GM18526 (cell line): Measurements from ENCODE around the gene SORBS1.

ENCODE experiments used
- POLR2A ChIP-seq: IDR thresholded peaks from 3 replicates; pipeline ENCODE4 v1.6.1; 2011; ENCODE audit not compliant: insufficient read length; ENCODE audit errors: extremely low read depth

Gene SORBS1

DNA sequence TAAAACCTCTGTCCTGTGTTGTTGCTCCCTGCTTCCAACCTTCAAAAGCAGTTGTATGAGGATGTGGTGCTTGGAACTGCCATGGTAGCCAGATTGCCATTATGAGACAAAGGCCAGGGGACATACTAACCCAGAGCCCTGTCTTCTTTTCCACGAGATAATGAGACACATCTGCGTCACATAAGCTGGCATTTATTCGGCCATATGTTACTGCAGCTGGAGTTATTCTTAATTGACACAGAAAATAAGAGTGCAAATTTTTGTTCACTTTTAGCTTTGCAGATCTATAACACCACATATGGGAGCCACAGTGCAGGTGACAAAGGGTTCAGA is 254.9 kb downstream of the SORBS1 start:
- TF ChIP-seq POLR2A, result no peak

DNA sequence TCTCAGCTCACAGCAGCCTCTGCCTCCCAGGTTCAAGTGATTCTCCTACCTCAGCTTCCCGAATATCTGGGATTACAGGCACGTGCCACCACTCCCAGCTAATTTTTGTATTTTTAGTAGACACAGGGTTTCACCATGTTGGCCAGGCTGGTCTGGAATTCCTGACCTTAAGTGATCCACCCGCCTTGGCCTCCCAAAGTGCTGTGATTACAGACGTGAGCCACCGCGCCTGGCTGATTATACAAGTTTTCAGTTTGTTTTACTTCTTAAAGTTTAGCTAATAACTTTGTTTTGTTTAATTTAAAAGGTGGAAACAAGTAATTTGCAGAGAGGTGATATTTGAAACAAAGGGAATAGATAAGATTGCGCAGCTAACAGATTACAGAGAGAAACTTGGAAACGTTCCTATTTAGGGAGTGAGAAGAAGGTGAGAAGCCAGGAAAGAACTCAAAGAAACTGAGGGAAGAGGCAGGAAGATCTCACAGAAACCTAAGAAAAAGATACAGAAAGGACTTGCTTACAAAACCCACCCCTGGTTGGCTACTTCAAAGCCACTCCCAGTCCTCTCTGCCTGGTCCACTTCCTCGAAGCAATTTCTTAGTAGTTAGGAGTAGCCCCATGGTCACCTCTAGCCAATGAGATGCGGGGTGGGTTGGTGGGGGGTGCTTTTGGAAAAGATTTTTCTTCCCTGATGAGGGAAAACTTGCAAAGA is 255.4 kb downstream of the SORBS1 start:
- TF ChIP-seq POLR2A, result no peak

DNA sequence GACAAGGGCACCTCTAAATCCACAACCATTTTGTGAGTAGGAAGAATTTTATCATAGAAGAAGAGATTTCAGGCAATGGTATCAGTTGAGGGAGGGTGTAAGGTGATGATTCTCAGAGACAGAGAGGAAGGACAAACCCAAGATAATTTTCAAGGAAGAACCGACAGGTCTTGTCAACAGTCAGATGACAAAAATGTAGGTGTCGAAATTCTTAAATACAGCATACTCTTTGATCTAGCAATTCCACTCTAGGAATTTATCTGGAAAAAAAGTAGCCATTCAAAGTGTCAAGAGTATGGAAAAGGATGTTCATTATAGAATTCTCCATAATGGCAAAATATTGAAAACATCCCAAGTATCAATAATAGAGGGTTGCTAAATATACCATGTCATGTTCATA is 256.2 kb downstream of the SORBS1 start:
- TF ChIP-seq POLR2A, result no peak

DNA sequence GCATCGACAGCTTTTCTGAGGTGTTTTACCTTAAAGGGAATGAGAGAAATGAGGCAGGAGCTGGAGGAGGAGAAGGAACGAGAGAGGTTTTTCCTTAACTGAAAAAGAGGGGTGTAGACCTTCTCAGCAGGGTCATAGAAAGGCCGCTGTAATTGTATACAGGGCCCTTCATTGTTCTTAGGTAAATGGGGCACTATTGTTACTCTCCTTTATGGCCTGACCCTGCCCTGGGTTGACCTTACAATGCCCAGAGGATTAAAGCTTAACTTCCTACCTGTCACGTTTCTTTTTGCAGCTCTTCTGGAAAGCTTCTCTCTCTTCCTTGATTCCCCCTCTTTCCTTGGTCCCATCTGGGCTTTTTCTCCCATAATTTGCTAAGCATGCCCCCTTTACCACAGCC is 256.7 kb downstream of the SORBS1 start:
- TF ChIP-seq POLR2A, result no peak

DNA sequence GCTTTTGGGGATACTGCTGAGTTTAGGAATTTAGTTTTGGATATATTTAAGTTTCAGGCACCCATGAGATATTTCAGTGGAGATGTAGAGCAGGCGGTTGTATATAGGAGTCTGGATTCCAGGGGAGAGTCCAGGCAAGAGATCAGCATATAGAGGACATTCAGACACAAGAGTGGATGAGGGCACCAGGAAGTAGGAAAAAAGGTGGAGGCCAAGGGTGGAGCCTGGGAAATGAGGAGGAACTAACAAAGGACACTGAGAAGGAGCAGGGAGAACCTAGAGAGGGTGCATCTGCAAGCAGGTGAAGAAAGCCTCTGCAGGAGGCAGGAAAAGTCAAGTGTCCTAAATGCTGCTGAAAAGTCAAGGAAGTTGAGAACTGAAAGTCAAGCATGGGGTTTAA is 257.2 kb downstream of the SORBS1 start:
- no peak for TF ChIP-seq POLR2A

DNA sequence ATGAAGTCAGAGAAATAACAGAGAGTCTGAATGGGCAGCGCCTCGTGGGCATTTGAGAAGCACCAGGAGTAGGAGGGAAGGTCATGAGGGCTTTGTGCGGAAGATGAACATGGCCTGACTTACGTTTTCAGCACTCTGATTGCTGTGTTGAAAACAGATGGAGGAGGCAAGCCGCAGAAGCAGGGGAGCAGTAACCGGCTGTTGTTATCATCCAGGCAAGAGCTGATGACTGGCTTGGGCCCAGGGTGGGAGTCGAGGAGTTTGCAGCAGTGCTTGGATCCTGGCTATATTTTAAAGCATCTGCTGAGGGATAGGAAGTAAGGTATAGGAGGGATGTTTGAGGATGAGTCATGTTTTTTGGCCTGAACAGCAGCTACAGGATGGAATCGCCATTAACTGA is 257.6 kb downstream of the SORBS1 start:
- TF ChIP-seq POLR2A, result no peak

DNA sequence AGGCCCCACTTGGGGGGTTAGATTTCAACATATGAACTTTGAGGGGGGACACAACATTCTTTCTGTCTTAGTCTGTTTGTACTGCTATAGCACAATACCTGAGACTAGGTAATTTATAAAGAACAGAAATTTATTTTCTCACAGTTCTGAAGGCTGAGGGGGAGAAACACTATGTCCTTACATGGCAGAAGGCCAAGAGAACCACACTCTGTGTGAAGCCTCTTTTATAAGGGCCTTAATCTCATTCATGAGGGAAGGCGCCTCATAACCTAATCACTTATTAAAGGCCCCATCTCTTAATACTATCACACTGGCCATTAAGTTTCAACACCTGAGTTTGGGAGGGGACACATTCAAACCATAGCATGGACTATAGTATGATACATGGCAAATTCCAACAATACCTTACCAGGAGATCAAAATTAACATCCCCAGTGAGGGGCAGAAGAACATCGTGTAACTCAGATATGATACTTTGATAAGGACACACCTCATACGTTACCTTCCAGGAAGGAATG is 261.1 kb downstream of the SORBS1 start:
- TF ChIP-seq POLR2A, result no peak

DNA sequence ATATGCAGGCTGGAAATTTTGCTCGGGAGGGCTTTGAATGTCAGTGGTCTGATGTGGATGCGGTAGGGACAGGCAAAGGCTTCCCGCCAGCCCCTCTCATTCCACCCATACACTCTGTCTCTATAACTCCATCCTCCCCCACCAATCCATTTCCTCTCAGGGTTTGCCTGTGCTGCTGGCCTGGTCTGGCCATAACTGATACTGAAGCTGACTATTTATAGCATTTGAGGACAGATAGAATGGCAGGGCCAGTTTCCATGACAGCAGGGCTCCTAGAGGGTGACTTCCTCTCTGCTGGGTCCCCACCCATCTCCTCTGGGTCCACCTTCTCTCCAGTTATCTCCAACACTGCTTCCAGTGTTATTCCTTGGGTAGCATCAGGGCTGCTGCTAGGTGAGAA is 263.8 kb downstream of the SORBS1 start:
- TF ChIP-seq POLR2A, result no peak

DNA sequence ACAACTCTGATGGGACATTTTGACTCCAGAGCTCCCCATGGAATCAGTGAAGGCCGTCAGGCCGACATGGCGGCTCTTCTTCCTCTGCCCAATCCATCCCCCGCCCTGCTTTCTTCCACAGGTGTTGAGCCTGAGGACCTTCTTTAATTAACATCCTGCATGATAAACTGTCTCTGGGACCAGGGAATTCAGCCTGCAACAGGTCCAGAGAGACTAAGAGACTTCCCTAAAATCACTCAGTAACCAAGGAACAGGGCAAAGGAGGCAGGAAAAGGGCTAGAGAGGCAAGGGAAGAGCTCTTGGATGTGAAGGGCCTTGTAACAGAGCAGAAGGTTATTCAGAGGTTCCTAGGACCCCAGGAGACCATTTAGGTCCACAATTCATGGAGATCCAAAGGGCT is 264.4 kb downstream of the SORBS1 start:
- no peak for TF ChIP-seq POLR2A

DNA sequence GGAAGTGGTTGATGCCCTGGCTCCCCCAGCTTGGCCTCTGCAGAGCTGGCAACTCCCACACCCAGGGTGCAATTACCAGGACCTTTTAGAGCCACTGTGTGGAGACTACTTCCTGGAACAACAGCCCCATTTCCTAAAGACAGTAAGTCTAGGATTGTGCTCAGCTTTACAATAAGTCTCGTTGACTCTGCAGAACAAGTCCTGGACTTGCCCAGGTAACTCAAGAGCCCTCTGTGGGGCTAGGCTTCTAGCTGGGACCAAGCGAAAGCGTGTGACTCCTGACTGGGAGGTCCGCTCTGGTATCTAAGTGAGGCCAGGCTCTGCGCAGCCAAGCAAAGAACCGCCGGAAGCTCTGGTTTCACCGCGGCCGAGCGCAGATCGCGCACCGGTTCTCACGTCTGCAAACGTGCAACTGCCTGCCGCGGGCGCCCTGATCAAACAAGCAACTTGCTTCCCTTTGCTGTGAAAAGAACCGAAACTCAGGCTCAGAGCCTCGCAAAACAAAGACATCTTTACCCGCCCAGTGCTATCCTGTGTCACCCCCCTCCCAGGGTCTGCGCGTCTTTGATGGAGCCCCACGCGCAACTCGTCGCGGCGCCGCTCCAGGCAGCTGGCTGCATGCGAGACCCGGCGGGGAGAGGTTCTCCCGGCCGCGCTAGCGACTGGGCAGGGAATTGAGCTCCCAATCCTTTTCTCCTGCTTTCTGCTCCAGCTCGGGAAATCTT is 266.0 kb downstream of the SORBS1 start:
- TF ChIP-seq POLR2A, result peak; percentile 74

DNA sequence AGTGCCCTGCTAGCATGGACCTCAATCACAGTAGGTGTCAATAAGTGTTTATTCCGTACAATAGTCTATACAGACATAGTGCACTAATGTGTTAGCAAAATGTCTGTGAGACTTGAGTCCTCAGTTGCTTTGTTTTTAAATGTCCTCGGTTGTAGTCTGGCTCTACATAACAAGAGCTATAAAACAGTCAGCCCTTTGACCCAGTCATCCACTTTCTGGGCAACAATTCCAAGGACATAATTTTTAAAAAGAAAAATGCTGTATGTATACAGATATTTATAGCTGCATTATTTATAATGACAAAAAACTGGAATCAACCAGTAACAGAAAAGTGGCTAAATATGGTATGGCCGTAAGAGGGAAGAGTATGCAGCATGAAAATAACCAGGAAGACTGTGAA is 267.5 kb downstream of the SORBS1 start:
- TF ChIP-seq POLR2A, result no peak

DNA sequence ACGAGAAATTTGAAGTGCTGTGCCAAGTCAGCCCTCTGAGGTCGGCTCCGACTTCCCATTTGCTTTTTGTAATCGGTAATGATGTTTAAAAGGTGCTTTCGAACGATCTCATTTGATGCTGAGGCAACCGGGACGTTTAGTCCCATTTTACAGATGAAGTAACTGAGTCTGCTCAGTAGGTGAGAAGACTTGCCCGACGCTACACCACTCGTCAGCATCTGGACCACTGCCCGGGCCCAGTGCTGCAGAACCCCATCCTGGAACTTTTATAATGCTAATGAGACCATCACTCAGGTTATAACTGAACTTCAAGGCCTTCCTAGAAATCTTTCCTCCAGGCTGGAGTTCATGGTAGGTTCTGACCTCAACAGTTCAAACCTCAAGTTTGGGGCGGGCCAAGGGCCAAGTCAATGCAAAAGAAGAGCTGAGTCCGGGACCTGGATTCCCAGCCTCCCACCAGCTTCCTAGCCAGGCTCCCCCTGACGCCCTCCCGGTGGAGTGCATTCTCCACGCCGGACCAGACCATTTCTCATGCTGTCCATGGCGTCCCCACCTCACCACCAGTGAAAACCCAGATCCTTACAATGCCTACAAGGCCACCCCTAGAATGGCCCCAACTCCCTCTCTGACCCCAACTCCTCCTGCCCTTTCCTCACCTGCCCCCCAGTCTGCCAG is 269.7 kb downstream of the SORBS1 start:
- no peak for TF ChIP-seq POLR2A

DNA sequence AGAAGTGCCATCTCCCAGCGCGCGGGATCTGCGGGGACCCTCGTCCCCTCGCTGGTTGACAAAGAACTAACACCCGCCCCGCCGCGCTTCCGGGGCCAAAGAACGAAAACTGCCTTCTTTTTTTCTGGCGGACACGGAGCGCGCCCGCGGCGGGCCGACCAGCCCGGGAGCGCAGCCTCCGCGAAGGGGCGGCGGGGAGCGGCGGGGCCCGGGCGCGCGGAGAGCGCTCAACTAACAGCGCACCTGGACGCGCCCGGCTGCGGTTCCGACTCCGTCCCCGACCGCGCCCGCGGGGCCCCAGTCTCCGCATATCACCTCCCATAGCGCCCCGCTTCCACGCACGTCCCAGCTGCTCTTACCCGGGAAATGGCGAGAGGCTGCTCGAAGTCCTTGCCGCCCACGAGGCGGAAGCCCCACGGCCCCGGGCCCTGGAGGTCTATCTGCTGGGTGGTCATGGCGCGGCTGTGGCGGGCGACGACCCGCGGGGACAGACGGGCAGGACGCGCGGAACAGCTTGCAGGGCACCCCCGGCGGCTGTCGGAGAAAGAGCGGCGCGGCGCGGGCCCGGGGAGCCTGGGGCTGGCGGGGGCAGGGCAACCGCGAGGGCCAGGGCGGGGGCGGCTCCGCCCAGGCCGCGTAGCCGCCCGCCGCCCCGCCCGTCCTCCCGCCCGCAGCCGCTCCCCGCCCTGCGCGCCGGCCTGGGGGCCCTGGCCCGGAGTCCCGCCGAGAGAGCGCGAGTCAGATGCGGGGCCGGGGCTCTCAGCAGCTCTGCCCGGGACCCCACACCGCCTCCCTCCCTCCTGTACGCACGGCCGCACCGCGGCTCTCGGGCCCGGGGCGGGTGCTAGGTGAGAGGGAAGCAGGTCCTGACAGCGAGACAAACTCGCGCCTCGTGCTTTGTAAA is 270.5 kb downstream of the SORBS1 start, which contains the start of gene PDLIM1:
Gene PDLIM1 (minus strand): TSS at position 543 of the 904 bp plus-strand sequence. CDS start 88 bp downstream, at position 455.
- TF ChIP-seq POLR2A, result no peak

DNA sequence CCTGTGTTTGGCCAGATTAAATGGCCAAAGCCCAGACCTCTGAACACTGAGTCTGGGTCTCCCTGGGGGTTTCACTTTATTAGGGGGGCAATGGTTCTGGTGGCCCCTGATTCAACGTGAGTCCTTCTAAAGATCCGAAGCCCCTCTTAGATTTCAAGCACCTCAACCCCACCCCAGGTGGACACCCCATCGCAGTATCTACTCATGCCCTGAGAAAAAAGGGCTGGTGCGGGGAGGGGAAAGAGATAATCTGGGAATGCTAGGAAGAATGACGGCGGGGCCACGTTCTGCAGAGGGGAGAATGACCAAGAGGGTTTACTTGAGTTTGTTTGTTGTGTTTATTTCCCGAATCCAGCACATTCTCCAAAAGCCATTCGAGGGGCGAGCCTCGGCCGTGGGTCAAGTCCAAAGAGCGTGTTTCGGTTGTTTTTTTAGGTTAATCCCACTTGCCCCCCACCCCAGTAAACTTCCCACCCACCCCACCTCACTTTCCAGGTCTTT is 271.2 kb downstream of the SORBS1 start:
- no peak for TF ChIP-seq POLR2A
